GM12864 (cell line): ENCODE results near the gene COMMD7.

ENCODE experiments used
- DNase-seq: peaks from one replicate; pipeline ENCODE4 v3.0.0-alpha.2; 2011; ENCODE audit warnings: low read depth
- H3K4me3 ChIP-seq: 2 replicates; pipeline ENCODE4 v1.5.1; 2011; ENCODE audit warnings: mild to moderate bottlenecking, low read depth, low read length, control low read depth
- CTCF ChIP-seq: IDR thresholded peaks from 2 replicates; pipeline ENCODE4 v1.5.1; 2011; ENCODE audit warnings: low read depth, mild to moderate bottlenecking, moderate library complexity, low read length, control low read depth, inconsistent platforms; ENCODE audit errors: missing control alignments

COMMD7 gene

GRCh38 chr20:32678948-32679347, 64.3 kb downstream of the COMMD7 start:
- no peak overlapping the region for H3K4me3 ChIP-seq
- DNase-seq = no peak
- no peak for TF ChIP-seq CTCF

- no peak overlapping the region for H3K4me3 ChIP-seq
- no peak for TF ChIP-seq CTCF
- DNase-seq = no peak
These were observed 67.9 kb downstream of the COMMD7 start for GRCh38 chr20:32675223-32675975.

- peak; percentile 82 for TF ChIP-seq CTCF
- no peak overlapping the region for H3K4me3 ChIP-seq
- peak; percentile 38 for DNase-seq
These were observed 68.9 kb downstream of the COMMD7 start for GRCh38 chr20:32674362-32674789.

DNA sequence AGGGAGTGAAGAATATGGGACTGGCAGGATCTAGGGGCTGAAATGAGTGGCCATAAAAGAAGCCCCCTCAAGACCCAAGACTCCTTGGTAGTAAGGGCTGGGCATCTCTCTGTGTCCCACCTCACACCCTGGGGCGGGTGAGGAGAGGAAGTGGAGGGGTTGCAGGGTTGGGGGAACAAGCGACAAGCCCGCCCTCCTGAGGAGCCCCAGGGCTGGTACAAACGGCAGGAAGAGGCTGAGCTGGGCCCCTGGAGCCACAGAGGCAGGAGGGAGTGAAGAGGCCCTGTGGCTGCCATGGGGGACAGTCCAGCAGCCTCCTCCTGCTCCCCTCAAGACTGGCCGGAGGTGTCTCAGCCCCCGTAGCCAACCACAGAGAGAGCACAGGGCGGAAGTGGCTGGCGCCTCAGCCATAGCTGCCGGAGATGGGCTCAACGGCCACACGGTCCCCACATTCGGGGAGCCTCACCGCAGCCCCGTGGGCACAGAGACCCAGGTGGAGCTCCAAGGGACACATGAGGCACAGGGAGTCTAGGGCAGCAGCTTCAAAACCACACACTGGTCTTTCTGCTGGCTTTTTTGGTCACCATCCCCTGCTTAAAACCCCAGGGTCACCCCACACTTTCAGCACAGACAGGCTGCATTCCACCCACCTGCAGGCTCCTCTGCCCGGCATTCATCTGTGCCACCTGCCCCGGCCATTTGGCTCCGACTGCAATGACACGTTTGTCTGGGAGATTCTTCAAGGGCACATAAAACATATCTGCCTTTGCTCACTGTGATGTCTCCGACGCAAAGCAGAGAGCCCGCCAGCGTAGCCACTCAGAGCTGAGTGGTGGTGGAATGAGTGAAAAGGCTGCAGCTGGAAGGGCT, 70.0 kb downstream of the COMMD7 start:
- no peak for TF ChIP-seq CTCF
- H3K4me3 ChIP-seq = no peak overlapping the region; the same call in 1 of the 2 replicates
- peak; percentile 26 for DNase-seq

DNA sequence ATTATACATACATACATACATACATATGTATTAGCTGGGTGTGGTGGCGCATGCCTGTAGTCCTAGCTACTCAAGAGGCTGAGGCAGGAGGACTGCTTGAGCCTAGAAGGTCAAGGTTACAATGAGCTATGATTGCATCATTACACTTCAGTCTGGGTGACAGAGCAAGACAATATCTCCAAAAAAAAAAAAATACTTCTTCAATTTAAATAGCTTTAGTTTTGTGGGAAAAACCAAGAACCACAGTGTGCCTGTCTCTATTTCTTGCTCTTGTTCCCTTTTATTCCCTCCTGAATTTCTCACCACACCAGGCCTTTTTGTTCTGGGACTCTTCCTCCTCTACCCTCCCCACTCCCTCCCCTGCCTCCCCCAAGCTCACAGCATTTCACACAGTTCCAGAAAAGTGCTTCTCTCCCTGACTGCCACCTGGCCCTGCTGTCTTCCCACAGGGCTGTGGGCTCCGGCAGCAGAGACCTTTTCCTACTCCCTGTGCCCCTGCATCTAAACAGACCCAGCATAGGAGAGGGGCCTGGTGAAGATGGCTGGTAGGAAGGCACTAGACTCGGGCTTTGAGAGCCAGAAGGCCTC, 70.8 kb downstream of the COMMD7 start:
- DNase-seq = no peak
- TF ChIP-seq CTCF = no peak
- no peak overlapping the region for H3K4me3 ChIP-seq

DNA sequence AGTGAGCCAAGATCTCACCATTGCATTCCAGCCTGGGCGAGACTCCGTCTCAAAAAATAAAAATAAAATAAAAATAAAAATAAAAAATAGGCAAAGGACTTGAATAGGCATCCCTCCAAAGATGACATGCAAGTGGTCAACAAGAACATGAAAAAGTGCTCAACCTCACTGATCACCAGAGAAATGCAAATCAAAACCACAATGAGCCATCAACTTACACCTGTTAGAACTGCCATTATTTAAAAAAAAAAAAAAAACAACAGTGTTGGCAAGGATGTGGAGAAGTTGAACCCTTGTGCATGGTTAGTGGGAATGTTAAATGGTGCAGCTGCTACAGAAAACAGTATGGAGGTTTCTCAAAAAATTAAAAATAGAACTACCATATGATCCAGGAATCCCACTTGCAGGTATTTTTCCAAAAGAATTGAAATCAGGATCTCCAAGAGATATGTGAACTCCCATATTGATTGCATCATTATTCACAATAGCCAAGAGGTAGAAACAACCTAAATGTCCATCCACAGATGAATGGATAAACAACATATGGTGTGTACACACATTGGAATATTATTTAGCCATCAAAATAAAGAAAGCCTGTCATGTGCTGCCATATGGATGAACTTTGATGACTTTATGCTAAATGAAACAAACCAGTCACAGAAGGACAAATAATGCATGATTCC, 72.4 kb downstream of the COMMD7 start:
- H3K4me3 ChIP-seq = no peak overlapping the region
- no peak for TF ChIP-seq CTCF
- peak; percentile 72 for DNase-seq
